HG03097 (cell line): ENCODE data around the gene B4GALT5.
"Not testable (repeated sequence)": the region's sequence is repeated elsewhere in the genome, so short reads cannot be mapped to it uniquely, and the experiment has no call there.

Source experiments
- ATAC-seq: cut with Tn5 transposase; IDR thresholded peaks from one replicate; pipeline ENCODE4 v1.9.1; 2021; ENCODE audit not compliant: unreplicated experiment, low FRiP score

The B4GALT5 gene

DNA sequence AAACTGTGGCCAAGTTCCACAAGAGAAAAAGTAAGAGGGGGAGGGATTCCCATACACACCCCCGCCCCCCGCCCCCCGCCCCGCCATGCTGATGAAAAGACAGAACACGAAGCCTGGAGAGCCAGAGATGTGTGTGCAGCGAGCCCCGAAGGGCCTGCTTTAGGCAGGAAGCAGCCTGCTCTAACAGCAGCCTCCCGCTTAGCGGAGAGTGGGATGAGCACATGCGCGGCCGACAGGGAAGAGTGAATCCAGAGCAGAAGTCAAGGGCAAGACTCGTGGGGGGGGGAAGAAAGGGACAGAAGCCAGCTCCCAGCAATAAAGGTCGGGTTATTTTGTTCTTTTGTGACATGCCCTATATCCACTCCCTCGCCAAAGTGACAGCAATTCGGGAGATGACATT is 78.5 kb downstream of the B4GALT5 start:
- ATAC-seq: no peak

DNA sequence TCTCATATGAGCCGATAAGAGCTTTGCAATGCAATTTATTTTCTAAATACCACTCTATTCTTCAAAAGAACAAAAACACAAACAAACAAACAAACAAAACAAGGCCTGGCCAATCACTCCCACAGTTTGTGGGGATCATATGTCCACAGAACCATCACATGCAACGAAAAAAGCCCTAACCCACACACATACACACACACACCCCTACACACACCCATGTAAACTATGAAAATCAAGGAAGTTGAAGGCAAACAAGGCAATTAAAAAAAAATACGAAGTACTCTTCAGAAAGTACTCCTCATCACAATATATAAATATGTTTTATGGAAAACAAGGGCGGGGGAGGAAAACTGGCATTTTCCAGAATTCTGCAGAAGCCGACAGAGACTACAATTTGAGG is 79.6 kb downstream of the B4GALT5 start:
- ATAC-seq: no peak

GRCh38 chr20:49633643-49634042 is 80.0 kb downstream of the B4GALT5 start:
- no peak for ATAC-seq

GRCh38 chr20:49633023-49633422 is 80.7 kb downstream of the B4GALT5 start:
- no peak for ATAC-seq

DNA sequence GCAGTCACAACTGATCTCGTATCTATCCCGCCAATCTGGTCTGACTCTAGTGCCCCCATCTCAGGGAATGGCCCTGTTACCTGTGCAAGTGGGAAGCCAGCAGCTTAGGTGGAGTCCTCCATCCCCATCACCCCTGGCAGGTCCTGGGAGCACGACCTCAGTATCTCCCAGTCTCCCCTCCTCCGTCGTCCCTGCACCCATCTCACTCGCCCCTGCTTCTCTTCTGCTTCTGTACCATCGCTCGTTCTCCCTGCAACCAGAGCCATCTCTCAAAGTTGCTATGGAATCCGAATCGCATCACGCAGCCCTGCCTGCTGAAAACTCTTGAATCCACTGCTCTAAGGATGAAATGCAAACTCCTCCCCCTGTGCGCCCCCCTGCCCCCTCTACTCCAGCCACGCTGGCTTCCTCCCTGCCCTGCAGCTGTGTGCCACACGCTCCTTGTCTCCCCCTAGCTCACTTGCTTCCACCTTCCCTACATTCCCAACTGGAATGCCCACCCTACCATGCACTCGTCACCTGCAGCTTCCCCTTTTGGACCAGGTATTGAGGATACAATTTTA is 81.7 kb downstream of the B4GALT5 start:
- ATAC-seq: no peak

DNA sequence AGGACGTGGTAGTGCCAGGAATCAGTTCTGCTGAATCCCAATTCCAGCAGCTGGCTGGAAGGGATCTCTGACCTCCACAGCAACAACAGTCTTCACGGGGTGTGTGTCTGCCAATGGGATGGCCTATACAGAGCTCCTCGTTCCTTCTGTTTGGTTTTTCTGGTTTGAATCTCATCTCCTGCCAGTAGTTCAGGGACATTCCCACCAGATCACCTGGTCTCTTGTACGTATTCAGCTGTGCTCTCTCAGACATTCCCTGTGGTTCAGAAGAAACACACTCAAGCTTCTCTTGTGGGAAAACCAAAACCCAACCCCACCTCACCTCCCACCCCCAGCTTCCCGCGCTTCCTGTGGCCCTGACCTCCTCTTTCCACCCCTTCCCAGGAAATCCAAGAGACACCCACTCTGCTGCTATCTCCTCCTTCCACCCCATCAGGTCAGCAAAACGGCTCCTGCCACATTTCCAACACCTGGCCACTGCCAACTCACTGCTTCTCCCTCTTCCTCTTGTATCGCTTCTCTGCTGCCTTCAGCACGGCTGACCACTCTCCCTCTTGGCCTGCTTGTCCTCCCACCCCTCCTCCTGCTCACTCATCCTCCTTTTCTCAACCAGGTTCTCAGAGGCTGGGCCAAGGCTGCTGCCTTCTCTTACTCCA is 82.5 kb downstream of the B4GALT5 start:
- ATAC-seq: peak; percentile 37

GRCh38 chr20:49630396-49630951 is 83.2 kb downstream of the B4GALT5 start:
- peak; percentile 51 for ATAC-seq

DNA sequence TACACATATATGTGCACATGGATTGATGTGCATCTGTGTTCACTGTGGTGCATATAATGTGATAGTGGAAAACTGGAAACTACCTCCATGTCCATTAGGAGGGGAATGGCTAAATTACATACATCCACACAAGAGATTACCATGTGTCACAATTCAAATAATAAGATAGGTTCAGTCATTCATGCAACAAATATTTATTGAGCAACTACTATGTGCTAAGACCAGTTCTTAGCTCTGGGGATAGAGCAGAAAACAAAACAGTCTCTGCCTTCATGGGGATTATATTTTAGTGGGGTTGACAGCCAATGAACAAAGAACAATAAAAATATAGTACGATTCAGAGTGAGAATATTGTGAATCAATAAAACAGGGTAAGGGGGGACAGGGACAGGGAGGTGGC is 84.1 kb downstream of the B4GALT5 start:
- ATAC-seq: no peak

DNA sequence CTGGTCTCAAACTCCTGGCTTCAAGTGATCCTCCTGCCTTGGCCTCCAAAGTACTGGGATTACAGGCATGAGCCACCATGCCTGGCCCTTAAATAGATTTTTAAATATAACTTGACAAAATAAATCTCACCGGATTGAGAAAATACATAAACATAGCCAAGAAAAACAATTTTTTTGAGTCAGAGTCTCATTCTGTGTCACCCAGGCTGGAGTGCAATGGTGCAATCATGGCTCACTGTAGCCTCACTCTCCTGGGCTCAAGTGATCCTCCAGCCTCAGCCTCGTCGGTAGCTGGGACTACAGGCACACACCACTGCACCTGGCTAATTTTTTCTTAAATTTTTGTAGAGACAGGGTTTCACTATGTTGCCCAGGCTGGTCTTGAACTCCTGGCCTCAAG is 85.4 kb downstream of the B4GALT5 start:
- ATAC-seq: not testable (repeated sequence)

- no peak for ATAC-seq
These were observed 86.3 kb downstream of the B4GALT5 start for GRCh38 chr20:49627329-49627761.

DNA sequence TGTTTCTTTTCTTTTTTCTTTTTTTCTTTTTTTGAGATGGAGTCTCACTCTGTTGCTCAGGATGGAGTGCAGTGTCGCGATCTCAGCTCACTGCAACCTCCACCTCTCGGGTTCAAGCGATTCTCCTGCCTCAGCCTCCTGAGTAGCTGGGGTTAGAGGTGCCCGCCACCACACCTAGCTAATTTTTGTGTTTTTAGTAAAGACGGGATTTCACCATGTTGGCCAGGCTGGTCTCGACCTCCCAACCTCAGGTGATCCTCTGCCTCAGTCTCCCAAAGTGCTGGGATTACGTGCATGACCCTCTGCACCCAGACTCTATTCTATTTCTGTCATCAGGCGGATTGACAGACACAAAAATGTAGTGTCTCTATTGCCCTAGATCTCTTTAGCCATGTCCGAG is 88.7 kb downstream of the B4GALT5 start:
- not testable (repeated sequence) for ATAC-seq

GRCh38 chr20:49624317-49624716 is 89.4 kb downstream of the B4GALT5 start:
- ATAC-seq: no peak

DNA sequence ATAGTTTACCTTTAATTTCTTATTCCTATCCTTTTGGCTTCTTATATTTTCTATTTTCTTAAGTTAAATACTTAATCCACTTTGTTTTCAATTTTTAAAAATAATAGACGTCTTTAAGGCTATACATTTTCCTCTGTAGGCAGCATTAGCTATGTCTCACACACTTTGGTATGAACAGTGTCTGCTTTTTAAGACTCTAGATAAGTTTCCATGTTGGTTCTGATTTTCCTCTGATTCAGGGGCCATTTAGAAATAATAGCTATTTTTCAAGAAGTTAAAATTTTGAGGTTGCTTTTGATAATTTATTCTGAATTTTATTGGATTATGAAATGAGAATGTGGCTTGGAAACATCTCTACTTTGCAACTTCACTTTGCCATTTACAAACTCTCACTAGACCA is 91.4 kb downstream of the B4GALT5 start:
- no peak for ATAC-seq

- ATAC-seq: peak; percentile 79
These were observed 93.1 kb downstream of the B4GALT5 start for GRCh38 chr20:49620364-49621240.

DNA sequence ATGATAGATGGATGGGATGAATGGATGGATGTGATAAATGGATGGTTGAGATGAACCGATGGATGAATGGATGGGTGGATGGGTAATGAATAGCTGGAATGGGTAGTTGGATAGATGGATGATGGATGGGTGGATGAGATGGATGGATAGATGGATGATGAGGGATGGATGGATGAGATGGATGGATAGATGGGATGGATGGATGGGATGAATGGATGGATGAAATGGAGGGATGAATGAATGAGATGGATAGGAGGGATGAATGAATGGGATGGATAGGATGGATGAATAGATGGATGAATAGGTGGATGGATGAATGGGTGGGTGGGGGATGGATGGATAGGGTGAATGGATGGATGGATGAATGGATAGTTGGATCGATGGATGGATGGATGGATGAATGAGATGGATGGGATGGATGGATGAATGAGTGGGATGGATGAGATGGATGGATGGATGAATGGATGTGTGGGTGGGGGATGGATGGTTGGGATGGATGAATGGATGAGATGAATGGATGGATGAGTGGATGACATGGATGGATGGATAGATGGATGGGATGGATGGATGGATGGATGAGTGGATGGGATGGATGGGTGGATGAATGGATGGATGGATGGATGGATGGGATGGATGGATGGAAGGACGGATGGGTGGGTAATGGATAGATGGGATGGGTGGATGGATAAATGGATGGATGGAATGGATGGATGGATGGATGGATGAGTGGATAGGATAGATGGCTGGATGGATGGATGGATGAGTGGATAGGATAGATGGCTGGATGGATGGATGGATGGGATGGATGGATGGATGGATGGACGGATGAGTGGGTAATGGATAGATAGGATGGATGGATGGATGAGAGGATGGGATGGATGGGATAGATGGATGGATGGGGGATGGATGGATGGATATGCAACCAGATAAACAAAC is 94.3 kb downstream of the B4GALT5 start:
- ATAC-seq: no peak

DNA sequence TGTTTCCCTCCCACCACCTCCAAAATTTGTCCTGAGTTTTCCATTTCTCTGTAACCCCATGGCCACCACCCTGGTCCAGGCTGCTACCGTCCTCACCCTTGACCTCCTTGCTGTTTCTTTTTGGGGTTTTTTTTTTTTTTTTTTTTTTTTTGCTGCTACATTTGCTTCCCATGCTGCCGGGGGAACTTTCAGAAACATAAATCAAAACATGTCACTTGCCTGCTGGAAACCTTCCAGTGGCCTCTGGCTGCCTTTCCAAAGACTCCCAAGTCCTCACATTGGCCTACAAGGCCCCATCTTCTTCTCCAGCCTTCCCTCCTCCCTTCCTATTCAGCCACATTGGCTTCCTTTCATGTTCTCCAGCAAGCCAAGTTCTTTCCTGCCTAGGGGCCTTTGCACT is 95.4 kb downstream of the B4GALT5 start:
- ATAC-seq: no peak

DNA sequence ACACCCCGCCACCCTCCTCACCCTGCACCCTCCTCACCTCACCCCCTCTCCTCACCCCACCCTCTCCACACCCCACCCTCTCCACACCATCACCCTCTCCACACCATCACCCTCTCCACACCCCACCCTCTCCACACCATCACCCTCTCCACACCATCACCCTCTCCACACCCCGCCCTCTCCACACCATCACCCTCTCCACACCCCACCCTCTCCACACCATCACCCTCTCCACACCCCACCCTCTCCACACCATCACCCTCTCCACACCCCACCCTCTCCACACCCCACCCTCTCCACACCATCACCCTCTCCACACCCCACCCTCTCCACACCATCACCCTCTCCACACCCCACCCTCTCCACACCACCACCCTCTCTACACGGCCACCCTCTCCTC is 96.3 kb downstream of the B4GALT5 start:
- not testable (repeated sequence) for ATAC-seq

DNA sequence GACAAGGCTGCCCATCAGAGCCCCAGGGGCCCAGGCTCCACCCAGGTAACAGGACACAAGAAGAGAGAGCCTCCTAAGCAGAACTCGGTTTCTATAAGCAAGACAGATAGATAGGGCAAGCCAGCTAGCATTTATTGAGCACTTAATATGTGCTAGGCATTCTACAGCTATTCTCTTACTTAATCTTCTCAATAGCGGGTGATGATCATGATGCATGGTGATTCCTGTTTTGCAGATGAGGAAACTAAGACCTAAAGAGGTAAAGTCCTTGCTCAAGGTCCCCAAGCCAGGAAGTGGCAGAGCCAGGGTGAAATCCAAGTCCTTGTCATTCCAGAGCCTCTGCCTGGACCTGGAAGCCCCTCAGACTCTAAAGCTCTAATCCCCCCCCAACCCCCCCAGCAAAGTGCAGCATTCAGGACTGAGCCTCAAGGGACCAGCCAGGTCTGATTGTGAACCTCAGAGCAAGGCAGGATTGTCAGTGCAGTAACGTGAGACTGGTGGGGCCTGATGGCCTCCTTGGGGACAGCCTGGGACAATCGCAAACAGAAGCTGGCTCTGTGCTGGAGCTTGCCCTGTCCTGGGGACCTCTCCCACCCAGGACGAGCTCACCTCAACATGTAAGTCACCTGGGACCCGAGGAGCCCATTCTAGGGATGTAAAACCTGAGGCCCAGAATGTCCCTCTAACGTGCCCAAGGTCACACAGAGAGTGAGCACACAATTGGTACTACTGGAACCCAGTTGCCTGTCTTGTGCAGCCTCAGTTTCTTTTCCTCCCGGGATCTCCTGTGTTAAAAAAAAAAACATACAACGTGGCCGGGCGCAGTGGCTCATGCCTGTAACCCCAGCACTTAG is 97.3 kb downstream of the B4GALT5 start:
- no peak for ATAC-seq

GRCh38 chr20:49615401-49616153 is 98.1 kb downstream of the B4GALT5 start:
- ATAC-seq: no peak
